Measurements from ENCODE around the gene IGSF21. TPM values are rescaled to one million over a fixed set of nuclear protein-coding genes. Genes with fewer than 3 reads are reported as not detected.
A peak's percentile ranks its signal among the peaks of the same experiment; 100 is the strongest.
"Not testable (repeated sequence)": the region's sequence is repeated elsewhere in the genome, so short reads cannot be mapped to it uniquely, and the experiment has no call there.

The IGSF21 gene
- total and polyA plus RNA-seq, 2 donors from 2014 or later, result 1.4 to 6.6 TPM

DNA sequence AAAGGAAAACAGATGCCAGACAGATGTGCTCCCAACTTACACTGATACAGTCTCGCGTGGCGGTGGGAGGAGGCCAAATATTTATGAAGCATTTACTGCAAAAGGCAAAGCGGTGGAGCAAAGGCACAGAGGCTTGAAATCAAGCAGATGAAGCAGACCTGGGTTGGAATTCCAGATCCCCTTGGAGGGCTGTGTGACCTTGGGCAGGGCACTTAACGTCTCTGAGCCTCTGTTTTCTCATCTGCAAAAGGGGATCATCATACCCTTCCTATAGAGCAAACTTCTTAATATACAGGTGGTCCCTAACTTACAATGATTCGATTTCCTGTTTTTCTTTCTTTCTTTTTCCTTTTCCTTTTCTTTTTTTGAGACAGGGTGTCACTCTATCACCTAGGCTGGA lies 54.1 kb downstream of the IGSF21 start:
- no peak overlapping the region for H3K4me3 ChIP-seq (ENCODE audit: low read length in 3 of 3)
- DNase-seq (no peak), FAIRE-seq (no peak)
- no peaks in the 10 kb centered on the region for H3K36me3 ChIP-seq (ENCODE audit: control insufficient read depth in 2 of 3, insufficient read depth in 3 of 3, low read length in 3 of 3)
- H3K9me3 ChIP-seq (ENCODE audit: control insufficient read depth in 2 of 3, insufficient read depth in 1 of 3, low read length in 3 of 3), result no peaks in the 10 kb centered on the region
- H3K27ac ChIP-seq (ENCODE audit: low read depth in 2 of 2, low read length in 2 of 2), result no peak overlapping the region
- intact Hi-C loops (cut with DNase I), result no loop called here
- no peak overlapping the region for H3K9ac ChIP-seq (ENCODE audit: low read length in 3 of 3)
- TF ChIP-seq, protein P1, sequence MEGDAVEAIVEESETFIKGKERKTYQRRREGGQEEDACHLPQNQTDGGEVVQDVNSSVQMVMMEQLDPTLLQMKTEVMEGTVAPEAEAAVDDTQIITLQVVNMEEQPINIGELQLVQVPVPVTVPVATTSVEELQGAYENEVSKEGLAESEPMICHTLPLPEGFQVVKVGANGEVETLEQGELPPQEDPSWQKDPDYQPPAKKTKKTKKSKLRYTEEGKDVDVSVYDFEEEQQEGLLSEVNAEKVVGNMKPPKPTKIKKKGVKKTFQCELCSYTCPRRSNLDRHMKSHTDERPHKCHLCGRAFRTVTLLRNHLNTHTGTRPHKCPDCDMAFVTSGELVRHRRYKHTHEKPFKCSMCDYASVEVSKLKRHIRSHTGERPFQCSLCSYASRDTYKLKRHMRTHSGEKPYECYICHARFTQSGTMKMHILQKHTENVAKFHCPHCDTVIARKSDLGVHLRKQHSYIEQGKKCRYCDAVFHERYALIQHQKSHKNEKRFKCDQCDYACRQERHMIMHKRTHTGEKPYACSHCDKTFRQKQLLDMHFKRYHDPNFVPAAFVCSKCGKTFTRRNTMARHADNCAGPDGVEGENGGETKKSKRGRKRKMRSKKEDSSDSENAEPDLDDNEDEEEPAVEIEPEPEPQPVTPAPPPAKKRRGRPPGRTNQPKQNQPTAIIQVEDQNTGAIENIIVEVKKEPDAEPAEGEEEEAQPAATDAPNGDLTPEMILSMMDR (IDR thresholded peaks at IDR 0.05; ENCODE audit: borderline replicate concordance, extremely low read depth, insufficient read depth), result no peak
- H3K27me3 ChIP-seq (ENCODE audit: control insufficient read depth, insufficient read depth, low read length), result peaks cover 9% of the 10 kb centered on the region
- no peaks in the 10 kb centered on the region for H3K4me1 ChIP-seq (ENCODE audit: control insufficient read depth in 2 of 3, insufficient read depth in 2 of 3, low read depth in 1 of 3, low read length in 3 of 3)

DNA sequence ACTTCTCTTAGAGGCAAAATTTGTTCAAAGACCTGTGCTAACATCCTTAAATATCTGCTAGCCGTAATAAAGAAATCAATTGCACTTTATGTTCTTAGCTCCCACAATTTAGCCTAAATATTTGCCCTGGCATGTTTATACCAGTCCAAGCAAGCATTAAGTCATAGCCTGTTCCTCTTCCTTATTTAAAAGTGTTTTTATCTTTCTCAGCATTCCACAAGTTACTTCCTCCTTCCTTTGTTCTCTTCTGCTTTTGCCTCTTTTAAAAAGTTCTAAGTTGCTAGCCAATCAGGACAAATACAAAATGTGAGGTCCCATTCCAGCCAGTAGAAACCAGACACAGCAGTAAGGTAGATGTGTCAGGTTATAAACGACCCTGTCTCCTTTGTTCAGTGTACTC lies 58.0 kb downstream of the IGSF21 start:
- FAIRE-seq; H3K4me1 ChIP-seq (ENCODE audit: control insufficient read depth in 2 of 3, insufficient read depth in 2 of 3, low read depth in 1 of 3, low read length in 3 of 3); H3K27ac ChIP-seq (ENCODE audit: low read depth in 2 of 2, low read length in 2 of 2); H3K9me3 ChIP-seq (ENCODE audit: control insufficient read depth in 2 of 3, insufficient read depth in 1 of 3, low read length in 3 of 3); DNase-seq; H3K27me3 ChIP-seq (ENCODE audit: control insufficient read depth, insufficient read depth, low read length); intact Hi-C loops (cut with DNase I); H3K36me3 ChIP-seq (ENCODE audit: control insufficient read depth in 2 of 3, insufficient read depth in 3 of 3, low read length in 3 of 3); H3K9ac ChIP-seq (ENCODE audit: low read length in 3 of 3); H3K4me3 ChIP-seq (ENCODE audit: low read length in 3 of 3): not testable (repeated sequence)

DNA sequence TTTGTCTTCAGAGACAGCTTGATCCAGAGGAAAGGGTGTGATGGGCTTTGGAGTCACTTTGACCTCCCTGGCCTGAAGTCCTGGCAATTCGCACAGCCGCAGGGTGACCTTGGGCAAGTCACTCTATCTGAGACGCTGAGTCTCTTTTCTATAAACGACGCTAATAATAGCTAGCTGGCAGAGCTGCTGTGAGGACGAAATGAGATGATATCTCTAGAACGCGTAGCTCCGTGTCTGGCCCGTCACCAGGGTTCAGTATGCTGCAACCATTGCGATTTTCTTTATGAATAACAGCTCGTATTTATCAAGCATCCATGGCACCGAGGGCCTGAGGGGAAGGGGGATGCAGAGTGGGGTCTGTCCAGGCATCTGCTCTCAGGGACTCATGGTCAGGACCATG lies 58.7 kb downstream of the IGSF21 start:
- H3K9ac ChIP-seq (ENCODE audit: low read length in 3 of 3), result no peak overlapping the region
- H3K36me3 ChIP-seq (ENCODE audit: control insufficient read depth in 2 of 3, insufficient read depth in 3 of 3, low read length in 3 of 3), result no peaks in the 10 kb centered on the region
- H3K27ac ChIP-seq (ENCODE audit: low read depth in 2 of 2, low read length in 2 of 2), result no peak overlapping the region
- peaks cover 9% of the 10 kb centered on the region for H3K27me3 ChIP-seq (ENCODE audit: control insufficient read depth, insufficient read depth, low read length)
- no peaks in the 10 kb centered on the region for H3K4me1 ChIP-seq (ENCODE audit: control insufficient read depth in 2 of 3, insufficient read depth in 2 of 3, low read depth in 1 of 3, low read length in 3 of 3)
- DNase-seq (no peak), FAIRE-seq (no peak)
- no peak overlapping the region for H3K4me3 ChIP-seq (ENCODE audit: low read length in 3 of 3)
- TF ChIP-seq, protein P1 (IDR thresholded peaks at IDR 0.05; ENCODE audit: borderline replicate concordance, extremely low read depth, insufficient read depth), result no peak
- intact Hi-C loops (cut with DNase I), result no loop called here
- H3K9me3 ChIP-seq (ENCODE audit: control insufficient read depth in 2 of 3, insufficient read depth in 1 of 3, low read length in 3 of 3), result no peaks in the 10 kb centered on the region

DNA sequence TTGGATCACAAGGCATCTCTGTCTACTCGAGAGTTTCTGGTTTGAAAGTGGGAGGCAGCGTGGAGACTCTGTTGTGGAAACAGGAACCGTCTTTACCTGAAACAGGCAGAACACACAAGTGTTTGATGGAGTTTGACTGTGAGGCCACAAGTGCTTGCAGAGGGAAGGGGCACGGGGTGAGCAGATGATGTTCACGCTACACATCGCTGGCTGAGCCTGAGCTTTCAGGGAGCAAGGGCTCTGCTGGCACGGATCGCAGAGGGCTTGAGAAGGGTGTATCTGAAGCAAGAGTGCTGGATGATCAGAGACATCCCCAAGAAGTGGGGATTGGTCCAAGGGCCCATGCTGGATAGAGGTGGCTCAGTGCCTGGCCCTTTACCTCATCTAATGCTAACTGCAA lies 59.3 kb downstream of the IGSF21 start:
- intact Hi-C loops (cut with DNase I), result no loop called here
- DNase-seq (peak in 1 of 5 donors; percentile 3), FAIRE-seq (no peak)
- Histone ChIP-seq H3K27me3 (ENCODE audit: control insufficient read depth, insufficient read depth, low read length) (peaks cover 9% of the 10 kb centered on the region), H3K9ac (ENCODE audit: low read length in 3 of 3) (no peak overlapping the region), H3K27ac (ENCODE audit: low read depth in 2 of 2, low read length in 2 of 2) (no peak overlapping the region), H3K9me3 (ENCODE audit: control insufficient read depth in 2 of 3, insufficient read depth in 1 of 3, low read length in 3 of 3) (peaks cover 0 to 5% (median 0%) of the 10 kb centered on the region in 3 donors), H3K4me1 (ENCODE audit: control insufficient read depth in 2 of 3, insufficient read depth in 2 of 3, low read depth in 1 of 3, low read length in 3 of 3) (no peaks in the 10 kb centered on the region), H3K36me3 (ENCODE audit: control insufficient read depth in 2 of 3, insufficient read depth in 3 of 3, low read length in 3 of 3) (no peaks in the 10 kb centered on the region), H3K4me3 (ENCODE audit: low read length in 3 of 3) (no peak overlapping the region)
- TF ChIP-seq, protein P1 (IDR thresholded peaks at IDR 0.05; ENCODE audit: borderline replicate concordance, extremely low read depth, insufficient read depth), result no peak
